Hindlimb muscle (tissue), 1 donor: Measurements from ENCODE around the gene VASH2. TPM values are rescaled to one million over a fixed set of nuclear protein-coding genes. Genes with fewer than 3 reads are reported as not detected.

Experiments
- polyA plus RNA-seq: library from polyadenylated mRNA; unstranded; fragments of 120-200 nt; gene quantifications from one replicate; pipeline ENCODE4 v1.2.1, GENCODE V29; 2013; ENCODE audit not compliant: insufficient read length

VASH2 gene
- polyA plus RNA-seq, 1 donor = 34.8 TPM

Other genes starting within 250 kb of the VASH2 start
- gene NSL1, start 158.8 kb upstream of the VASH2 start, polyA plus RNA-seq = 31.8 TPM
- 10.3 TPM for gene TATDN3, start 158.6 kb upstream of the VASH2 start, polyA plus RNA-seq
- gene SPATA45, start 102.9 kb upstream of the VASH2 start, polyA plus RNA-seq = 0.40 TPM
- 7.0 TPM for gene FLVCR1, start 92.3 kb upstream of the VASH2 start, polyA plus RNA-seq
- 31.9 TPM for gene ANGEL2, start 65.3 kb downstream of the VASH2 start, polyA plus RNA-seq
- gene RPS6KC1, start 100.7 kb downstream of the VASH2 start, polyA plus RNA-seq = 17.6 TPM